ENCODE data around the gene MOB3A. TPM values are rescaled to one million over a fixed set of nuclear protein-coding genes. Genes with fewer than 3 reads are reported as not detected.
A peak's percentile ranks its signal among the peaks of the same experiment; 100 is the strongest.

The MOB3A gene
- total and polyA plus RNA-seq, 10 of the 15 experiments (the other 5 are each of a cell fraction or from before 2014, with no cell fraction given): 7.5 to 229 (median 79.4) TPM

DNA sequence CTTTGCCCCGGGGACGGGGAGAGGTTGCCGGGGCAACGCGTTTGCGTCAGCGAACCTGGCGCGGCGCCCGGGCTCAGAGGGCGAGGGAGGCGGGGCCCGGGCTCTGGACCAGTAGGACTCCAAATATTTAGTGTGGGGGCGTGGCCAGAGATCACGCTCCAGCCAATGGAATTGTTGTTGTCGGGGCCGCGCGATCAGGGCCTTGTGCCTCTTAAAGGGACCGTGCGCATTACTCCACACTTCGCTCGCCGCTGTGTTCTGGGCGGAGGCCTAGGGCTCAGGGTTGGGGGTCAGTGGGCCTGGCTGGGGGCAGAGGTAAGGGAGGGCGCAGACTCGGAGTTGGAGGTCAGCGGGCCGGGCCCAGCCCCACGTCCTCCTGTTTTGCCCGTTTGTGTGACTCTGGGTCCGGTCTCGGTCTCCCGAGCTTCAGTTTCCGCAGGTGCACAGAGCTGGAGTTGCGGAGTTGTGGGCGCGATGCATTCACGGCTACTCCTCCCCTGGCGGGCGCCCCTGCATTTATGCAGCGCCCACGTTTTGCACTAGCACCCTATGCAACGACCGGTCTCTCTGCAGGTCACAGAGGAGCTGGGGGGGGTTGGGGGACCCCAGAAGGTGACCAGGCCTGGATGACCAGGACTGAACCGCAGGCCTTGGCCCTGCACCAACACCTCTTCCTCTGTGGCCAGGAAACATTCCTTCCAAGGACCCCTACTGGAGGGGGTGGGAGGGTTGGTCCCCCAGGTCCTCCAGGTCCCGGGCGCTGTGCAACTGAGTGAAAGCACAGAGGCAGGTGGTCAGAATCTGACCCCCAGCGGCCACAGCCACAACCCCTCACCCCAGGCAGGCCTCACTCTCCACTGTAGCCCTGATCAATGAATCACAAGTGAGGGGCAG lies 34.4 kb downstream of the MOB3A start:
- Histone ChIP-seq H3K36me3 (ENCODE audit: control insufficient read depth in 2 of 2, insufficient read depth in 2 of 2, low read length in 1 of 2) (no peaks in the 10 kb centered on the region), H3K9me3 (replicated peaks; ENCODE audit: control insufficient read depth, insufficient read depth, low read length) (no peaks in the 10 kb centered on the region), H2AFZ (ENCODE audit: control insufficient read depth, low read depth, low read length) (peak overlapping the region; percentile 74), H3K9ac (ENCODE audit: control insufficient read depth, insufficient read depth, low read length) (peak overlapping the region; percentile 97), H3K4me2 (ENCODE audit: control insufficient read depth, insufficient read depth) (peak overlapping the region; percentile 99), H3K4me1 (ENCODE audit: control insufficient read depth, insufficient read depth, low read length) (peaks cover 22% of the 10 kb centered on the region), H4K20me1 (ENCODE audit: control insufficient read depth, insufficient read depth) (no peaks in the 10 kb centered on the region), H3K27ac (ENCODE audit: control insufficient read depth, insufficient read depth) (peak overlapping the region; percentile 98), H3K4me3 (peak overlapping the region; percentile 94), H3K79me2 (ENCODE audit: control insufficient read depth, insufficient read depth, low read length) (peaks cover 14% of the 10 kb centered on the region), H3K27me3 (replicated peaks in 1 of 2; ENCODE audit: control insufficient read depth in 2 of 2, insufficient read depth in 2 of 2, low read length in 1 of 2) (no peaks in the 10 kb centered on the region)
- RAD21 ChIA-PET (ENCODE audit: unreplicated experiment): interaction anchor here (0.6 to 1.2 kb wide), 2 partner anchors 9 to 164 kb away, joined by 3 to 6 read pairs; no protein-coding TSS in a partner anchor
- BruUV-seq (replicated peaks): TSS peak; percentile 95
- under 1% methylated on average over 47 of the region's 50 CpGs for WGBS (ENCODE audit: insufficient coverage, insufficient replicate concordance, low lambda C conversion rate, missing lambda C conversion rate)
- POLR2A ChIA-PET: interaction anchor here (1.0 to 3.1 kb wide), 6 partner anchors 9 to 31 kb away, joined by 4 to 10 read pairs (median 6); no protein-coding TSS in a partner anchor
- in situ Hi-C loops (cut with MboI) (no loop called here), intact Hi-C loops (cut with micrococcal nuclease; ENCODE audit: unreplicated experiment) (loop anchor here (5.0 kb wide), 1 partner anchor 44 kb away; the partner anchor contains the start of gene BTBD2)
- SMC1A ChIA-PET (ENCODE audit: uncharacterized antibody, unreplicated experiment): interaction anchor here (1.9 to 3.3 kb wide), 2 partner anchors 10 to 20 kb away, joined by 6 to 12 read pairs; no protein-coding TSS in a partner anchor
- CTCF ChIA-PET: interaction anchor here (0.5 to 2.1 kb wide), 6 partner anchors 10 to 178 kb away, joined by 3 to 6 read pairs (median 4); partner anchors contain the start of gene MKNK2
- FAIRE-seq (peak; percentile 86), DNase-seq (ENCODE audit: low read depth, low spot score) (peak; percentile 86), ATAC-seq (peak; percentile 91)
- TF ChIP-seq, protein P1, sequence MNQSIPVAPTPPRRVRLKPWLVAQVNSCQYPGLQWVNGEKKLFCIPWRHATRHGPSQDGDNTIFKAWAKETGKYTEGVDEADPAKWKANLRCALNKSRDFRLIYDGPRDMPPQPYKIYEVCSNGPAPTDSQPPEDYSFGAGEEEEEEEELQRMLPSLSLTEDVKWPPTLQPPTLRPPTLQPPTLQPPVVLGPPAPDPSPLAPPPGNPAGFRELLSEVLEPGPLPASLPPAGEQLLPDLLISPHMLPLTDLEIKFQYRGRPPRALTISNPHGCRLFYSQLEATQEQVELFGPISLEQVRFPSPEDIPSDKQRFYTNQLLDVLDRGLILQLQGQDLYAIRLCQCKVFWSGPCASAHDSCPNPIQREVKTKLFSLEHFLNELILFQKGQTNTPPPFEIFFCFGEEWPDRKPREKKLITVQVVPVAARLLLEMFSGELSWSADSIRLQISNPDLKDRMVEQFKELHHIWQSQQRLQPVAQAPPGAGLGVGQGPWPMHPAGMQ (IDR thresholded peaks at IDR 0.05; ENCODE audit: borderline replicate concordance): no peak
- no peak for TF ChIP-seq SMAD1 (IDR thresholded peaks at IDR 0.05; ENCODE audit: low read depth, partially characterized antibody)
- peak; percentile 66; the same call in 1 of the 2 replicates for TF ChIP-seq POLR2AphosphoS5 (IDR thresholded peaks at IDR 0.05; ENCODE audit: low read length)
- TF ChIP-seq FOS (IDR thresholded peaks at IDR 0.05; ENCODE audit: borderline replicate concordance, extremely low read depth, insufficient read length): no peak
- no peak for TF ChIP-seq BHLHE40 (IDR thresholded peaks at IDR 0.05; ENCODE audit: borderline replicate concordance in 1 of 2, low read depth in 2 of 2, low read length in 1 of 2)
- TF ChIP-seq HCFC1 (IDR thresholded peaks at IDR 0.05; ENCODE audit: low read length): peak; percentile 30; the same call in 1 of the 2 replicates
- 0 out of 2 replicates have a peak, but pooled peaks have one; percentile 10 for TF ChIP-seq MTA2 (IDR thresholded peaks at IDR 0.05; ENCODE audit: low read depth)
- TF ChIP-seq ZNF24 (IDR thresholded peaks at IDR 0.05): no peak
- TF ChIP-seq RBBP5 (conservative IDR thresholded peaks at IDR 0.05): no peak
- TF ChIP-seq CEBPB (IDR thresholded peaks at IDR 0.05; ENCODE audit: borderline replicate concordance in 1 of 2, low read depth in 2 of 2, low read length in 2 of 2): no peak
- peak; percentile 69 for TF ChIP-seq SREBF2 (IDR thresholded peaks at IDR 0.05; ENCODE audit: low read length)
- TF ChIP-seq BMI1 (IDR thresholded peaks at IDR 0.05; ENCODE audit: borderline replicate concordance): peak; percentile 91
- TF ChIP-seq NR2C2 (IDR thresholded peaks at IDR 0.05; ENCODE audit: borderline replicate concordance, control insufficient read depth, insufficient read length, low read depth): no peak
- TF ChIP-seq ETV6 (conservative IDR thresholded peaks at IDR 0.05 in 1 of 2, IDR thresholded peaks at IDR 0.05 in 1 of 2; ENCODE audit: borderline replicate concordance in 1 of 2, low read depth in 1 of 2): no peak
- no peak for TF ChIP-seq NFIC (IDR thresholded peaks at IDR 0.05; ENCODE audit: low read depth, low read length)
- TF ChIP-seq BACH1 (IDR thresholded peaks at IDR 0.05; ENCODE audit: borderline replicate concordance): no peak
- TF ChIP-seq SMARCA5 (IDR thresholded peaks at IDR 0.05): 0 out of 2 replicates have a peak, but pooled peaks have one; percentile 62
- no peak for TF ChIP-seq TCF3 (IDR thresholded peaks at IDR 0.05; ENCODE audit: borderline replicate concordance, insufficient read depth, low read depth, low read length)
- TF ChIP-seq, protein P2, sequence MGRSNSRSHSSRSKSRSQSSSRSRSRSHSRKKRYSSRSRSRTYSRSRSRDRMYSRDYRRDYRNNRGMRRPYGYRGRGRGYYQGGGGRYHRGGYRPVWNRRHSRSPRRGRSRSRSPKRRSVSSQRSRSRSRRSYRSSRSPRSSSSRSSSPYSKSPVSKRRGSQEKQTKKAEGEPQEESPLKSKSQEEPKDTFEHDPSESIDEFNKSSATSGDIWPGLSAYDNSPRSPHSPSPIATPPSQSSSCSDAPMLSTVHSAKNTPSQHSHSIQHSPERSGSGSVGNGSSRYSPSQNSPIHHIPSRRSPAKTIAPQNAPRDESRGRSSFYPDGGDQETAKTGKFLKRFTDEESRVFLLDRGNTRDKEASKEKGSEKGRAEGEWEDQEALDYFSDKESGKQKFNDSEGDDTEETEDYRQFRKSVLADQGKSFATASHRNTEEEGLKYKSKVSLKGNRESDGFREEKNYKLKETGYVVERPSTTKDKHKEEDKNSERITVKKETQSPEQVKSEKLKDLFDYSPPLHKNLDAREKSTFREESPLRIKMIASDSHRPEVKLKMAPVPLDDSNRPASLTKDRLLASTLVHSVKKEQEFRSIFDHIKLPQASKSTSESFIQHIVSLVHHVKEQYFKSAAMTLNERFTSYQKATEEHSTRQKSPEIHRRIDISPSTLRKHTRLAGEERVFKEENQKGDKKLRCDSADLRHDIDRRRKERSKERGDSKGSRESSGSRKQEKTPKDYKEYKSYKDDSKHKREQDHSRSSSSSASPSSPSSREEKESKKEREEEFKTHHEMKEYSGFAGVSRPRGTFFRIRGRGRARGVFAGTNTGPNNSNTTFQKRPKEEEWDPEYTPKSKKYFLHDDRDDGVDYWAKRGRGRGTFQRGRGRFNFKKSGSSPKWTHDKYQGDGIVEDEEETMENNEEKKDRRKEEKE (IDR thresholded peaks at IDR 0.05): no peak

Data from GM12878 (cell line).